Stimulated activated naive CD4-positive, alpha-beta T cell treated with Interleukin-2 at 50 U/mL for 16 hours (primary cell): ENCODE data around the gene CRYBG1.
"Not testable (repeated sequence)": the region's sequence is repeated elsewhere in the genome, so short reads cannot be mapped to it uniquely, and the experiment has no call there.

Experiments used
- DNase-seq: peaks from one replicate; lab custom pipeline; 2025; lab: John Stamatoyannopoulos, UW

The CRYBG1 gene

DNA sequence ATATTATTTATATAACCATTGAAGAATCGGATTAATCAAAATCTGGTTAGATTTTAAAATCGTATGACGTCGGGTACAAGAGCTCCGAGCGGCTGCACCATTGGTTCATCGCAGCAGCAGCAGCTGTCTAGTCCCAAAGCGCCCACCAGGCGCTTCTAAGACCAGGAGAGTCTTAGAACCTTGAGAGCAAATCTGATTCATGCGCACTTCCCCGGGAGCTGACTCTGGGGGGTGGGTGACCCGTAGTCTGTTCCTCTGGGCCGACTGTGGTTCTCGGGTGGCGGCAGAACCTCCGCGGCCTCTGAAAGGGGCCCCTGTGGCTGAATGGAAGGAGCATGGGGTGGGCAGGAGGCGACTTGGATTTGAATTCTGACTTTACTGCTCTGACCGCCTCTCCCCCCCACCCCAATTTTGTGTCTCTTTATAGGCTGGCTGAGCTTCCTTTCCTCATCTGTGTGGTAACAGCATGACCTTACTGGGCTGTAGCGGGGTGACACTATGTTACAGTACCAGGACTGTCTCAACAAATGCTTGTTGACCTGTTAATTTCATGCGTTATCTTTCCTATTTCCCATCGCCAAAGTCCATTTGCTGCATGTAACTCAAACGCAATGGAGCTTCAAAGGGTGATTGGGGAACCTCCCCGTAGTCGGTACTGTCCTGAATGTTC lies 149.0 kb downstream of the CRYBG1 start:
- no peak for DNase-seq

DNA sequence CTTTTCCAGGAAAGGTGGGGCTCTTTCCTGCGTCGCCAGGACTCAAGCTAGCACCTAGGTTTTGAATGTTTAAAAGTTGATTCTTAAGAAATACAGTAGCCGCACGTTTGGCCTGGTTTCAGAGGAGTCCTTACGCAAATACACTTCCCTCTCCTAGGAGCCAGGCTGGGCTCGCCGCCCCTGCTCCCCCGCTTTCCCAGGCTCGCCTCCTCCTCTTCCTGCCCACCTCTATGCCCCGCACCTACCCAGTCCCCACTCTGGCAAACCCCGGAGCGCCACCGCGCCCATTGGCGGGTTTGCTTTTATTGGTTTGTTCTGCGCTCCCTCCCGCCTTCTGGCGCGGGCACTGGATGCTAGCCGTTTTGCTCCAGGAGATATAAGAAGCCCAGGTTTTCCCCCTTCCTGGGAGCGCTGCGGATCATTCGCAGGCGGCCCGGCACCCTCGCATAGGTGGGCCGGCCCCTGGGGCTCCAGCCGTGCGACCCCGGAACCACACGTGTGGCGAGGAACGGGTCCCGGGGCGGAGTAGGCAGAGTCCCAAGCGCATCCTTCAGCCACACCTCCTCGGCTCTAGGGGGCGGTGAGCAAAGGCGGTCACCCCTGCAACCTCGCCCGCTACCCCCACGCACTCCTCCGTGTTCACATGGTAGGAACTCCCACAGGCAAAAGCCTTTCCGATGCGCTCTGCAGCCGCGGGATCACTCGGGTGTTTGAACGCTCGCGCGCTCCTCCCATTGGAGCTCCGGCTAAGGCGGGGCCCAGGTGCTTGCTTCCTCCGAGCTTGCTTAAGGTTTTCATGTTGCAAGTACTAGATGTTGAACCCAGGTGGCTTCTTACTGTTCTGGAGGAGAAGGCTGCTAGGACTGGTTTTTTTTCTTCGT lies 149.8 kb downstream of the CRYBG1 start:
- DNase-seq, result peak; percentile 63

GRCh38 chr6:106511288-106512047 lies 151.0 kb downstream of the CRYBG1 start:
- peak; percentile 39 for DNase-seq

DNA sequence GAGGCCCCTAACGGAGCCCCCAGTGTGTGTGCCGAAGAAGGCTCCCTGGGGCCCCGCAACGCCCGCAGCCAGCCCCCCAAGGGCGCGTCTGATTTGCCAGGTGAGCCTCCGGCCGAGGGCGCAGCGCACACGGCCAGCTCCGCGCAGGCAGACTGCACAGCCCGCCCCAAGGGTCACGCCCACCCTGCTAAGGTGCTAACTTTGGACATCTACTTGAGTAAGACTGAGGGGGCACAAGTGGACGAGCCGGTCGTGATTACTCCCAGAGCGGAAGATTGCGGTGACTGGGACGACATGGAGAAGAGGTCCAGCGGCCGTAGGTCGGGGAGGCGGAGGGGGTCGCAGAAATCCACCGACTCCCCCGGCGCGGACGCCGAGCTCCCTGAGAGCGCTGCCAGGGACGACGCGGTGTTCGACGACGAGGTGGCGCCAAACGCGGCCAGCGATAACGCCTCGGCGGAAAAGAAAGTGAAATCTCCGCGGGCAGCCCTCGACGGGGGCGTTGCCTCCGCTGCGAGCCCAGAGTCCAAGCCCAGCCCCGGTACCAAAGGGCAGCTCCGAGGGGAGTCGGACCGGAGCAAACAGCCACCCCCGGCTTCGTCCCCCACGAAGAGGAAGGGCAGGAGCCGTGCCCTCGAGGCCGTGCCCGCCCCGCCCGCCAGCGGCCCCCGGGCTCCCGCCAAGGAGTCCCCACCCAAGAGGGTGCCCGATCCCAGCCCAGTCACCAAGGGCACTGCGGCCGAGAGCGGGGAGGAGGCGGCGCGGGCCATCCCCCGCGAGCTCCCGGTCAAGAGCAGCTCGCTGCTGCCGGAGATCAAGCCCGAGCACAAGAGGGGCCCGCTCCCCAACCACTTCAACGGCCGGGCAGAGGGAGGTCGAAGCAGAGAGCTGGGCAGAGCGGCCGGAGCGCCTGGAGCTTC lies 151.8 kb downstream of the CRYBG1 start:
- peak; percentile 68 for DNase-seq

- DNase-seq, result no peak
Observed at GRCh38 chr6:106512968-106513574, 152.6 kb downstream of the CRYBG1 start.

DNA sequence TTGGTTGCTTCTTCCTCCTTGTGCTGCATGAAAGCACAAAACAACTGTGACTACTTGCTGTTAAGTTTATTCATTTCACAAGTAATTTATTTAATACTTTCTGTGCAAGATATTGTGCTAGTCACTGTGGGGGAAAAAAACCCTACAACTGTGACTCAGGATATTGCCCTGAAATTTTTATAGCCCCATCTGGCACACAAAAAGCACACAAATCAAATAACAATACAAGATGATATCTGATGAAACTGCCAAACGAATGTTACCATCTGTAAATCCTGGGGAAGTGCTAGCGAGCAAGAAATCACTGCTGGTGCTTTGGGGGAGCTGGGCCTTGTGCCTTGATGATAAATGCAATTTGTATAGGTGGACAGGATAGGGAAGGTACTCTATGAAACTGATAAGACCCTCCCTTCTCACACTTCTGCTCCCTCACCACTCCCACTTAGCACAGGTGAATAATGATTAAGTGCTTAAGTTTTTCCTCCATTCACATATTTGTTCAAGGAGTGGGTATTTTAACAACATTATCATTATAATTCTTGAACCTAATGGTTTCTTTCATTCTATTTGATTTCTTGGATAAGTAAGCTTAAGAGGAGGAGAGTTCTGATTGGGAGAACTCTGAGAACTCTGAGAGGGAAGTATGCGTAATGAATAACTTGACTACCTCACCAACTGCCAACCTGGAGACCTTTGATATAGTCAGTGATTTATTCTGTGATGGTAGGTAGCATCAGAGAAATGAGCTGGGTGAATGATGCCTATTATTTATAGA lies 153.5 kb downstream of the CRYBG1 start:
- no peak for DNase-seq

- DNase-seq, result no peak
Observed at GRCh38 chr6:106514583-106514885, 154.0 kb downstream of the CRYBG1 start.

GRCh38 chr6:106515582-106515981 lies 155.1 kb downstream of the CRYBG1 start:
- DNase-seq, result not testable (repeated sequence)

DNA sequence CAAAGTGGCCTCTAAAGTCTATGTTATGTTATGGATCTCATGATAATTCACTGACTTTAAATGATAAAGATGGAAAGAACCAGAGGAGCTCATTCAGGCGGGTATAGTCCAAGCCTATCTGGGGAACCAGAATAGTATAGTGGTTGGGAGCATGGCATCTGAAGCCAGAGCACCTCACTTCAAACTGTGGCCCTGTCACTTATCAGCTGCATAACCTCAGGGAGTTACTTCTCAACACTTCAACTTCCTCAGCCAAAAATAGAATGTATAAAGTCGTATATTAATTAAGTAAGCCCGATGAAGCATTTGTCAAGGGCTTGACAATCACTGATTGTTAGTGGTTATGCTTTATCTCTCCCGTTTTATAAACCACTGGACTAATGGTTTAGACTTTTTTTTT lies 156.1 kb downstream of the CRYBG1 start:
- no peak for DNase-seq

- no peak for DNase-seq
Observed at GRCh38 chr6:106517706-106518105, 157.2 kb downstream of the CRYBG1 start.

GRCh38 chr6:106518748-106519147 lies 158.2 kb downstream of the CRYBG1 start:
- DNase-seq, result no peak

DNA sequence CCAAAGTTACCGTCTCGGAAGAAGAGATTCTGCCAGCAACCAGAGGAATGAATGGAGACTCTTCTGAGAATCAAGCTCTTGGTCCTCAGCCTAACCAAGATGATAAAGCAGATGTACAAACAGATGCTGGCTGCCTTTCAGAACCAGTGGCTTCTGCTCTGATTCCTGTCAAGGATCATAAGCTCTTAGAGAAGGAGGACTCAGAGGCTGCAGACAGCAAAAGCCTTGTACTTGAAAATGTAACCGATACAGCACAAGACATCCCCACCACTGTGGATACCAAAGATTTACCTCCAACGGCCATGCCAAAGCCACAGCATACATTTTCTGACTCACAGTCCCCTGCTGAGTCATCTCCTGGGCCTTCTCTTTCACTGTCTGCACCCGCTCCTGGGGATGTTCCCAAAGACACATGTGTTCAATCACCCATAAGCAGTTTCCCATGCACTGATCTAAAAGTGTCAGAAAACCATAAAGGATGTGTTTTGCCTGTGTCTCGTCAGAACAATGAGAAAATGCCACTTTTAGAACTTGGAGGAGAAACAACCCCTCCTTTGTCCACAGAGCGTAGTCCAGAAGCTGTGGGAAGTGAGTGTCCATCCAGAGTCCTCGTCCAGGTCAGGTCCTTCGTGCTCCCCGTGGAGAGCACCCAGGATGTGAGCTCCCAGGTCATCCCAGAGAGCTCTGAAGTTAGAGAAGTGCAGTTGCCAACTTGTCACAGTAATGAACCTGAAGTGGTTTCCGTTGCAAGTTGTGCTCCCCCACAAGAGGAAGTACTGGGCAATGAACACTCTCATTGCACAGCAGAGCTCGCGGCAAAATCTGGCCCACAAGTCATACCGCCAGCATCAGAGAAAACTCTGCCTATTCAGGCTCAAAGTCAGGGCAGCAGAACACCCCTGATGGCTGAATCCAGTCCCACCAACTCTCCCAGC lies 159.2 kb downstream of the CRYBG1 start:
- peak; percentile 79 for DNase-seq

DNA sequence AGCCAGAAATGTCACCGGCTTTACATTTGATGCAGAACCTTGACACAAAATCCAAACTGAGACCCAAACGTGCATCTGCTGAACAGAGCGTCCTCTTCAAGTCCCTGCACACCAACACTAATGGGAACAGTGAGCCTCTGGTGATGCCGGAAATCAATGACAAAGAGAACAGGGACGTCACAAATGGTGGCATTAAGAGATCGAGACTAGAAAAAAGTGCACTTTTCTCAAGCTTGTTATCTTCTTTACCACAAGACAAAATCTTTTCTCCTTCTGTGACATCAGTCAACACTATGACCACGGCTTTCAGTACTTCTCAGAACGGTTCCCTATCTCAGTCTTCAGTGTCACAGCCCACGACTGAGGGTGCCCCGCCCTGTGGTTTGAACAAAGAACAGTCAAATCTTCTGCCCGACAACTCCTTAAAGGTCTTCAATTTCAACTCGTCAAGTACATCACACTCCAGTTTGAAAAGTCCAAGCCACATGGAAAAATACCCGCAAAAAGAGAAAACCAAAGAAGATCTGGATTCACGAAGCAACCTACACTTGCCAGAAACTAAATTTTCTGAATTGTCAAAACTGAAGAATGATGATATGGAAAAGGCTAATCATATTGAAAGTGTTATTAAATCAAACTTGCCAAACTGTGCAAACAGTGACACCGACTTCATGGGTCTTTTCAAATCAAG lies 160.3 kb downstream of the CRYBG1 start:
- DNase-seq, result peak; percentile 83

GRCh38 chr6:106522562-106523250 lies 162.2 kb downstream of the CRYBG1 start:
- DNase-seq, result no peak

GRCh38 chr6:106525107-106525881 lies 164.8 kb downstream of the CRYBG1 start:
- no peak for DNase-seq

DNA sequence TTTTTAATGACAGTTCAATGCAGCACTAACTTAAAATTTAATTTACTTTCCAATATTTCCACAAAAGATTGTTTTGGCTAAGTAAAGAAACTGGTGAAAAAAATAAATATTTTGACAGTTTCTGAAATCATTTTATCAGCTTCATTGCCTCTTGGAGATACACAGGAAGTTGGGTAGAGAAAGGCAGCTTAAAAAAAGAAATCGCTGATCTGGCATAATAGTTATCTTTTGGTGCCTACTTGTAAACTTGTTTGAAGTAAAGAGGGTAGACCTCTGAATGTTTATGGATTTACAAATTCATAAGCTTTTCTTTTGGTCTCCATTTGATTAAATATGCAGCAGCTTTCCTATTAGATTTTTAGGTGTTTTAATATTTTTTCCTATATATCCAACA lies 165.4 kb downstream of the CRYBG1 start:
- DNase-seq, result no peak

DNA sequence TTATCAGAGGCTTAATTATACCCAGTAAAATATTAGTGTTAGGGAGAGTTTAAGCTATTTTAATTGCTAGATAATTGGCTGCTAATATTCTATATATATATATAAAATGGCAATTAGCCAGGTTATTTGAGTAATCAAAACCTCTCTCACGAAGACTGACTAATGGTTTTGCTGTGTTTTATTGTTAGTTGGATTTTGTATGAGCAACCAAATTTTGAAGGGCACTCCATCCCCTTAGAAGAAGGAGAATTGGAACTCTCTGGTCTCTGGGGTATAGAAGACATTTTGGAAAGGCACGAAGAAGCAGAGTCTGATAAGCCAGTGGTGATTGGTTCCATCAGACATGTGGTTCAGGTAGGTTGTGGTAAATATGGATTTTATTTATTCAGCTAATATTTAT lies 166.6 kb downstream of the CRYBG1 start:
- DNase-seq, result no peak
